Nephron (organoid): ENCODE data around the gene MPO.

ENCODE experiments used
- H3K27ac Mint-ChIP-seq, 3 experiments: 2 replicates each; pipeline ENCODE4 v1.8.0; 2020; ENCODE audit warnings: mixed read lengths in 3 of 3, mild to moderate bottlenecking in 2 of 3, moderate library complexity in 1 of 3
- H3K27me3 Mint-ChIP-seq: 2 replicates; pipeline ENCODE4 v1.8.0; 2021; ENCODE audit warnings: low read depth, mild to moderate bottlenecking, moderate library complexity, mixed read lengths
- H3K36me3 Mint-ChIP-seq: 2 replicates; pipeline ENCODE4 v1.8.0; 2020; ENCODE audit warnings: low read depth, mixed read lengths
- H3K4me1 Mint-ChIP-seq: 2 replicates; pipeline ENCODE4 v1.8.0; 2020; ENCODE audit warnings: mixed read lengths
- H3K4me3 Mint-ChIP-seq, 3 experiments: 2 replicates each; pipeline ENCODE4 v1.8.0; 2020; ENCODE audit warnings: mild to moderate bottlenecking in 3 of 3, mixed read lengths in 3 of 3, moderate library complexity in 2 of 3
- H3K9me3 Mint-ChIP-seq: 2 replicates; pipeline ENCODE4 v1.8.0; 2020; ENCODE audit warnings: mixed read lengths
- TF ChIP-seq, protein P1 (sequence below), 3 experiments: fragments of 200-600 bp; sonication (generic); IDR thresholded peaks; one replicate each; pipeline ENCODE4 v1.5.0; 2021; ENCODE audit warnings: antibody characterized with exemption in 3 of 3; ENCODE audit not compliant: unreplicated experiment in 3 of 3

Gene MPO

DNA sequence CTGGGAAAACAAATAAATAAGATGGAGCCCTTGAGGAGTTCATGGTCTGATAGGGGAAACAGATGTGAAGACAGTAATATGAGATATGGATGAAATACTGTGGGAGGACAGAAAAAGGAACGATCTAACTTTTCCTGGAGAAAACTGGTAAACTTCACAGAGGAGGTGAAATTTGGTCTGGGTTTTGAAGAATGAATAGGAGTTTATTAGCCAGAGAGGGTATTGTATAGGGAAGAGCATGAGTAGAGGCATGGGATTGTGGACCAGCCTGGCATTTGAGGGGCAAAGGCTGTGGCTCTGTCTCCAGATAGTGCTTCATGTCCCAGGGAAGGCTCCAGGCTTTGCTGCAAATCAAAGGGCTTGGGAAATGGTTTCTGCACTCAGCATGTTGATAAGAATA, 40.7 kb downstream of the MPO start:
- Mint-ChIP-seq H3K27ac (no peak overlapping the region), H3K4me3 (no peak overlapping the region), H3K27me3 (peaks cover 90% of the 10 kb centered on the region), H3K36me3 (no peaks in the 10 kb centered on the region), H3K9me3 (no peaks in the 10 kb centered on the region), H3K4me1 (no peaks in the 10 kb centered on the region)
- TF ChIP-seq, protein P1, sequence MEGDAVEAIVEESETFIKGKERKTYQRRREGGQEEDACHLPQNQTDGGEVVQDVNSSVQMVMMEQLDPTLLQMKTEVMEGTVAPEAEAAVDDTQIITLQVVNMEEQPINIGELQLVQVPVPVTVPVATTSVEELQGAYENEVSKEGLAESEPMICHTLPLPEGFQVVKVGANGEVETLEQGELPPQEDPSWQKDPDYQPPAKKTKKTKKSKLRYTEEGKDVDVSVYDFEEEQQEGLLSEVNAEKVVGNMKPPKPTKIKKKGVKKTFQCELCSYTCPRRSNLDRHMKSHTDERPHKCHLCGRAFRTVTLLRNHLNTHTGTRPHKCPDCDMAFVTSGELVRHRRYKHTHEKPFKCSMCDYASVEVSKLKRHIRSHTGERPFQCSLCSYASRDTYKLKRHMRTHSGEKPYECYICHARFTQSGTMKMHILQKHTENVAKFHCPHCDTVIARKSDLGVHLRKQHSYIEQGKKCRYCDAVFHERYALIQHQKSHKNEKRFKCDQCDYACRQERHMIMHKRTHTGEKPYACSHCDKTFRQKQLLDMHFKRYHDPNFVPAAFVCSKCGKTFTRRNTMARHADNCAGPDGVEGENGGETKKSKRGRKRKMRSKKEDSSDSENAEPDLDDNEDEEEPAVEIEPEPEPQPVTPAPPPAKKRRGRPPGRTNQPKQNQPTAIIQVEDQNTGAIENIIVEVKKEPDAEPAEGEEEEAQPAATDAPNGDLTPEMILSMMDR (IDR thresholded peaks at IDR 0.05; ENCODE audit: unreplicated experiment in 3 of 3), result no peak

DNA sequence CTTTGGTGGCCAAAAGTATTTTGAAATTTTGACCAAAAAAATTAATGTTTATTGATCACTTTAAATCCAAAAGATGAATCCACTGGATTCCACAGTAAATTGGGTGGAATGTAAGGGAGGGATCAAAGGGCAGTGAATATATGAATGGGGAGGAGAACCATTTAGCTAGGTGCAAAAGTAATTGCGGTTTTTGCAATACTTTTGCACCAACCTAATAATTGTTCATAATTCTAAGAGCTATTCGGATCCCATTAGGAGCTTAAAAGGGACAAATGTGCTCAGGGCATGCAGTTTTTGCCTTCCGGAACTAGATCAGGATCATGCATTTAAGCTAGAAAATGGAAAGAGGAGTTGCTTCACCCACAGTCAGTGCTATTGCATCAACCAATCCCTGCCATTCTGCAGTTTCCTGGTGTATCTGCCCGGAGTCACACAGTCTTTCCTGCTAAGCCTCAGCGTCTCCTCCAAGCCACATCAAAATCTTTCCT, 42.5 kb downstream of the MPO start, which contains the start of gene LPO:
Gene LPO (plus strand): TSS at position 438 of the 488 bp plus-strand sequence. CDS start 4,396 bp downstream, outside the sequence.
- H3K4me1 Mint-ChIP-seq, result no peaks in the 10 kb centered on the region

DNA sequence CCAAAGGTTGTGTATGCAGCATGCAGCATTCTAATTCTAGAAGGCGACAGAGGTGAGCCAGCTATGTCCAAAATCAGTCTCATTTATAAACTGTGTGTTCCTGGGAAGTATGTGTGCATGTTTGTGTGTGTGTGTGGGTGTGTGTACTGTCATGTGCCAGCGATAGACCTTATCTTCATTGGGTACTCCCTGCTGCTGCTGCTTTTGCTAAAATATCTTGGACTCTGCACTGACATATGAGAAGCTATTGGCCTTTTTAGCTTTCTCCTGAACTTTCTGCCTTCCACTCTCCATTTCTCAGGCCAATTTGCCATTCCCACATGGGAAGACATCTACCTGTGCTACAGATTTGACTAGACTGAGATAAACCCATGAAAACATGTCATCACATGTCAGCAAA, 44.3 kb downstream of the MPO start:
- H3K36me3 Mint-ChIP-seq, result no peaks in the 10 kb centered on the region
- TF ChIP-seq, protein P1 (IDR thresholded peaks at IDR 0.05; ENCODE audit: unreplicated experiment in 3 of 3), result no peak
- H3K27me3 Mint-ChIP-seq, result peaks cover 86% of the 10 kb centered on the region
- no peak overlapping the region for H3K4me3 Mint-ChIP-seq
- H3K27ac Mint-ChIP-seq, result no peak overlapping the region
- no peaks in the 10 kb centered on the region for H3K9me3 Mint-ChIP-seq
- H3K4me1 Mint-ChIP-seq, result peaks cover 6% of the 10 kb centered on the region

More for the DNA sequence above, 42.5 kb downstream of the MPO start, which contains the start of gene LPO:
- Mint-ChIP-seq H3K9me3 (no peaks in the 10 kb centered on the region), H3K4me3 (no peak within 1 kb of the TSS), H3K27ac (no peak within 1 kb of the TSS), H3K36me3 (no peaks in the 10 kb centered on the region), H3K27me3 (peaks cover 86% of the 10 kb centered on the region)
- TF ChIP-seq, protein P1 (IDR thresholded peaks at IDR 0.05; ENCODE audit: unreplicated experiment in 3 of 3), result no peak

DNA sequence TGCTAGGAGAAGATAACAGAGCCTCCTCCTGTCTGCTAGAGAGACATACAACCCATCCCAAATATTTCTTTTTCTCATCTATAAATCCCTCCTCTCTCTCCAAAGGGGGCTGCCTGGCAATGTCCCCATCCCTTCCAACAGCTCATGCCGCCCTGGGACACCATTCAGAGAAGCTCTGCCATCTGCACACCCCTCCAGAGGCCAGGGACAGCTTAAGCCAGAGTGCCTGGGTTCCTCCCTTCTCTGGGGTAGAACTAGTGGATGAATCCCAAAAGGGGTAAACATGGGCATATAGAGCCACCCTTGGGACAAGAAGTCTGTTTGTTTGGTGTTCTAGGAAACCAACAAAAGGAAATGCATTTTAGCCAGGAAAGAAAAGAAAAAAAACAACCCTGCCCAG, 44.9 kb downstream of the MPO start:
- Mint-ChIP-seq H3K27me3 (peaks cover 86% of the 10 kb centered on the region), H3K27ac (no peak overlapping the region), H3K4me3 (no peak overlapping the region), H3K9me3 (no peaks in the 10 kb centered on the region), H3K36me3 (no peaks in the 10 kb centered on the region), H3K4me1 (peaks cover 6% of the 10 kb centered on the region)
- TF ChIP-seq, protein P1 (IDR thresholded peaks at IDR 0.05; ENCODE audit: unreplicated experiment in 3 of 3), result no peak

DNA sequence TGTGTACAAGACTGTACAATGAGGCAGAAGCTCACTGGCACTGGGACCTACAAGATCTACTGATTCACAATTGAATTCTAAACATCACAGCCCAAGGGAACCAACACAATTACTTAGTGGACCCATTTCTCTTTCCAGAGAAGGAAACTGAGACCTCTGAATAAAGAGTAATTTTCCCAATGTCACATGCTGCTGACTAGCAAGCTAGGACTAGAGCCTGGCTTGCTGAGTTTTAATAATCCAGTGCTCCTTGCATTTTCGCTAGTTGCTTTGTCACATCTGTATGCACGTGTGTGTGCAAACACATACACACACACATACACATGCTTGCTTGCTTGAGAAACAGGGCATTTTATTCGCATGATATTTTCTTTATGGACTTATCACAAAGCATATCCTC, 46.2 kb downstream of the MPO start:
- Mint-ChIP-seq H3K4me1 (peaks cover 6% of the 10 kb centered on the region), H3K27me3 (peaks cover 73% of the 10 kb centered on the region), H3K36me3 (no peaks in the 10 kb centered on the region), H3K27ac (no peak overlapping the region), H3K4me3 (no peak overlapping the region), H3K9me3 (no peaks in the 10 kb centered on the region)
- TF ChIP-seq, protein P1 (IDR thresholded peaks at IDR 0.05; ENCODE audit: unreplicated experiment in 3 of 3), result no peak

DNA sequence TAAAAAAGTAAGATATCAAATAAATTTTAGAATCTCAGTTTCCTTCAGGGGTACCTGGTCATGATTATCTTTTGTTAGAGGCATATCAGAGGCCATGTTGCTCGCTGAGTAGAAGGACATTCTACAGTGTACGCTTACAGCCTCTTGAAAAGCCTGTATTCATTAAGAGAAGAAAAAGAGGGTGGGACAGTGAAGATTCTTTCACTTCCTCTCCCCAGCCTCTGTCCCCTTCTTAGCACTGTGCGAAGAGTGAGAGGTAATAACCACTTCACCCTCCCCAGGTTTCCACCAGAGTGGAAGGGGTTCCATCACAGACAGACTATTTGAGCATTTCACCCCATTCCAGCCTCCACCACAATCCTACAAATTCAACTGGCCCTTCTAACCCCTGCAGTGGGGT, 47.2 kb downstream of the MPO start:
- TF ChIP-seq, protein P1 (IDR thresholded peaks at IDR 0.05; ENCODE audit: unreplicated experiment in 3 of 3), result no peak
- no peaks in the 10 kb centered on the region for H3K9me3 Mint-ChIP-seq
- H3K27ac Mint-ChIP-seq, result no peak overlapping the region
- H3K27me3 Mint-ChIP-seq, result peaks cover 73% of the 10 kb centered on the region
- peaks cover 6% of the 10 kb centered on the region for H3K4me1 Mint-ChIP-seq
- no peaks in the 10 kb centered on the region for H3K36me3 Mint-ChIP-seq
- no peak overlapping the region for H3K4me3 Mint-ChIP-seq
